HG02981 (cell line): ENCODE data around the gene DHX29.

Experiments
- ATAC-seq: cut with Tn5 transposase; IDR thresholded peaks from one replicate; pipeline ENCODE4 v1.9.1; 2021; ENCODE audit warnings: mild to moderate bottlenecking, moderate library complexity; ENCODE audit not compliant: unreplicated experiment

DHX29 gene

DNA sequence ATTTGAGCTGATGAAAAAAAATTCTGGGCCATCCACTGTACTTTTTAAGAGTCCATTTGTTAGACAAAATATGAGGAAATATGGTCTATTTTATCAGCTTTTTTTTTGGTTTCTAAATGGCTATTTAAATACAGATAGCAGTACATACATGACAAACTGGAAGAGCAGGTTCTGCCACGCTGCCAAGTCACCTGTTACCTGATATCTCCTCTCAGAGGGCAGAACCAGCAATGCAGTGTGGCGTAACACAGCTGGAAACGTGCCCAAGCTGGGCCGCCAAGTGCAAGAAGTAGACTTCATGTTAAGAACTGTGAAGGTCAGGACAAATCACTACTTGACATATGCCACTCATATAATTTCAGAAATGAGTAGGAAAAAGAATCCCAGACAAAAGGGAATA lies 88.5 kb downstream of the DHX29 start:
- no peak for ATAC-seq

DNA sequence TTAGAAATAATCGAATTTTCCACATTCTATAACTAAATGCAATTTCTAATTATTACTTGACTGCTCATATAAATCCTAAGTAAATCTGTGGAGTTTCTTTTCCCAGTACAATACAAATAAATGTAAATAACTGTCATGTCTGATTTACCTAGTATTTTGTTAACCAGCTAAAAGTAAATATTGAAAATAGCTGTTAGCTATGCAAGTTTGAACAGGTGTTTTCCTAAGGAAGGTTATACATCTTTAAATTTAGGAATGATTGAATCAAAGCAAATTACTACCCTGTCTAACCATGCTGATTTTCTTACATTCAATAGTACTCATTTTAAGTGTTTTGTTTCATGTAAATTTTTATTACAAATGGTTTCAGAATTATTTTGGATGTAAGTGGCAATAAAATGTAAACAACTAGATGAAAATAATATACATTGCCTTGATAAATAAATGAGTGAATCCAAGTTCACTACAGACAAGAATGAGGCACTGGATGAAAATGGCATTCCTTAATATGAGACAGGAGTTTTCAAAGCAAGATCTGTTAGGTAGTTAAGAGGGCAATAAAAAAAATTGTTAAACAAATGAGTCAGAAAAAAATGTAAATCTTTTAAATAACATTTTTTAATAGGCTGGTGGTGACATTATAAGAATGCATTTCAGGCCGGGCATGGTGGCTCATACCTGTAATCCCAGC lies 96.2 kb downstream of the DHX29 start:
- no peak for ATAC-seq
